NCI-H1436 treated with DMSO at 0.1 percent for 48 hours (cell line): ENCODE data around the gene TNFRSF19.

Experiments
- DNase-seq: peaks from one replicate; lab custom pipeline; 2025; lab: John Stamatoyannopoulos, UW

The TNFRSF19 gene

DNA sequence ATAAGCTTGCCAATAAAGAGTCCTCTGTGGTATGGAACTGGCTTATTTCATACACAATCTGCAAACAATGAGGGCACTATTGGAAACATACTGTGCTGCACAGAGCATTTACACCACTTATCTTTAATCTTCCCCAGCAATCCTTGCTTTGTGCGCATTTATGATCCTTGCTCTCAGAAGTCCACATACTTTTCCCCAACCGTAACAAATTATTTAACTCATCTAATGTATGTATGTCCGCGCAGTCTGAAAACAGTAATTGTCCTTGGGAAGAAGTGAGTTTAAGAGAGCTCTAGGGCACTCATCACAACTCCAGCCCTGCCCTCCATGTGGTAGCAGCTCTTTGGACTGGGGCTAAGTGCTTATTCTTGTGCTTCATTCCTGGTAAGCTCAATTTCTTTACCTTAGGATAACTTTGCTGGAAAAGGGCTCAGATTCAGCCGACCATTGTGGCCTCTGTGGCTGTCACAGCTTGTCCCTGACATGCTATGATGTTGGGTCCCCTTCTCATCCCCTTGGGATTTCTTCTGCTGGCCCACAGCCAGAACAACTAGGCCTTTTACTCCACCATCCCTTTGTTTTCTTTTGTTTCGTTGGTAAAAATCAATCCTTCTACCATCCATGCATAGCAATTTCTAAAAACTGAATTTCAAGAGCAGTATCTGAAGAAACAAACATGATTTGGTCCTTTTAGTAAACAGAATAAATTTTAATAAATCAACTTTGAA, 152.7 kb downstream of the TNFRSF19 start:
- no peak for DNase-seq

DNA sequence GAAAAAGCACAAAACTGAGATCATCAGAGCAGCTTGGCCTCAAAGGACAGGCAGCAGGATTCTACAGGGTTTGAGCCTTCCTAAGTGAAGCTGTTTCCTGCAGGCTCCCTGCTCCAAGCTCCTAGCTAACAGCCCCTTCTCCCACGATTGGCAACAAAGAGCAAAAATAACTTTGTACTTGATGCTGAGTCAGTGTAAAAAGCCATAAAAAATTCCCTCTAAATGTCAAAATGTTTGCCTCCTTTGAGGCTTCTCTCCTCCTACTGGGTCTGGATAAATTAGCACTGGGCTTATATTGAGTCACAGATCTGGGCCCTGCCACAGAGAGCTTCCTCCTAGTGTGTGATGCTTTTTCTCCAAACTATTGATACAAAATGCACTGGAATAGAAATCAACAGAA, 153.3 kb downstream of the TNFRSF19 start:
- no peak for DNase-seq

- DNase-seq = no peak
Observed at GRCh38 chr13:23724196-23724970, 154.2 kb downstream of the TNFRSF19 start.
